Ishikawa (cell line): ENCODE measurements around the gene GYG1.

Experiments
- CEBPB ChIP-seq: IDR thresholded peaks from 2 replicates; pipeline ENCODE4 v1.6.1; 2012
- CREB1 ChIP-seq: IDR thresholded peaks from 2 replicates; pipeline ENCODE4 v1.6.1; 2012; ENCODE audit warnings: low read depth
- EP300 ChIP-seq: IDR thresholded peaks from 2 replicates; pipeline ENCODE4 v1.6.1; 2012; ENCODE audit warnings: borderline replicate concordance
- NFIC ChIP-seq: IDR thresholded peaks from 2 replicates; pipeline ENCODE4 v1.6.1; 2012
- TAF1 ChIP-seq: IDR thresholded peaks from 2 replicates; pipeline ENCODE4 v1.6.1; 2012; ENCODE audit warnings: low read depth, mild to moderate bottlenecking

GRCh38 chr3:148953094-148953493 lies 38.2 kb upstream of the GYG1 start:
- no peak for TF ChIP-seq CREB1
- no peak for TF ChIP-seq NFIC
- TF ChIP-seq CEBPB, result no peak
- TF ChIP-seq TAF1, result no peak
- no peak for TF ChIP-seq EP300
